HG03139 (cell line): ENCODE measurements around the gene PKLR.

ENCODE experiments used
- ATAC-seq: cut with Tn5 transposase; IDR thresholded peaks from one replicate; pipeline ENCODE4 v1.9.1; 2021; ENCODE audit not compliant: unreplicated experiment

PKLR gene

GRCh38 chr1:155285631-155286044 lies 15.6 kb downstream of the PKLR start:
- ATAC-seq, result no peak

GRCh38 chr1:155285063-155285462 lies 16.2 kb downstream of the PKLR start:
- no peak for ATAC-seq

GRCh38 chr1:155284476-155284875 lies 16.8 kb downstream of the PKLR start:
- no peak for ATAC-seq

GRCh38 chr1:155282488-155283091 lies 18.6 kb downstream of the PKLR start:
- ATAC-seq, result no peak

- ATAC-seq, result no peak
These were observed 22.0 kb downstream of the PKLR start for GRCh38 chr1:155279268-155279667.

GRCh38 chr1:155278689-155279160 lies 22.5 kb downstream of the PKLR start:
- ATAC-seq, result no peak

GRCh38 chr1:155277902-155278688 lies 23.1 kb downstream of the PKLR start:
- no peak for ATAC-seq

GRCh38 chr1:155277070-155277901 lies 24.0 kb downstream of the PKLR start, which contains the start of gene HCN3:
Gene HCN3, plus strand, starts transcription at chr1:155277463. Its CDS starts 128 bp downstream, at chr1:155277591.
- ATAC-seq, result peak; percentile 64

GRCh38 chr1:155273343-155274245 lies 27.6 kb downstream of the PKLR start, which contains the start of gene CLK2:
Gene CLK2, minus strand, starts transcription at chr1:155273504. Its CDS starts 2,527 bp downstream, at chr1:155270977.
- peak; percentile 75 for ATAC-seq

- peak; percentile 14 for ATAC-seq
These were observed 28.5 kb downstream of the PKLR start for GRCh38 chr1:155272466-155273342.

GRCh38 chr1:155269381-155269780 lies 31.9 kb downstream of the PKLR start:
- ATAC-seq, result no peak

GRCh38 chr1:155268630-155269029 lies 32.6 kb downstream of the PKLR start:
- no peak for ATAC-seq

GRCh38 chr1:155267373-155267772 lies 33.9 kb downstream of the PKLR start:
- no peak for ATAC-seq

- ATAC-seq, result no peak
These were observed 34.7 kb downstream of the PKLR start for GRCh38 chr1:155266553-155266952.

GRCh38 chr1:155263067-155263466 lies 38.2 kb downstream of the PKLR start:
- no peak for ATAC-seq

GRCh38 chr1:155261852-155262673 lies 39.2 kb downstream of the PKLR start, which contains the start of gene SCAMP3:
Gene SCAMP3, minus strand, starts transcription at chr1:155262360. Its CDS starts 209 bp downstream, at chr1:155262151.
- ATAC-seq, result peak; percentile 92

GRCh38 chr1:155261493-155261851 lies 39.8 kb downstream of the PKLR start:
- ATAC-seq, result no peak

- no peak for ATAC-seq
These were observed 41.0 kb downstream of the PKLR start for GRCh38 chr1:155260276-155260675.
